Measurements from ENCODE around the gene LRRC46.

LRRC46 gene

DNA sequence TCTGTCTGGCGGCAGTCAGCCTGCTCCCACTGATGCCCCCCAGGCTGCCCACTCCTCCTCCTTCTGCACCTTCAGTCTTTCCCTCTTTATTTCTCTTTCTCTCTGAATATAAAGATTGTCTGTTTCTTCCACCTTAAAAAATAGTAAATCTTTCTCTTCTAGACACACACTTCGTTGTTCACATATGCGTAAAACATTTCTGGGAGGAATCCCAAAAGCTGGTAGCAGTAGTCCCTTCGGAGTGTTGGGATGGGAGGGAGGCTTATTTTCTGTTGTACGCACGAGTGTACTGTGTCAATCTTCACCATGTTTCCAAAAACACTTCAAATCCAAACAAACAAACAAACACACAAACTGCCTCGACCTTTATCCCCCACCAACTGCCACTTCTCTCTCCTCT is 19.8 kb upstream of the LRRC46 start:
- no peak for ATAC-seq
- TF ChIP-seq, protein P1, sequence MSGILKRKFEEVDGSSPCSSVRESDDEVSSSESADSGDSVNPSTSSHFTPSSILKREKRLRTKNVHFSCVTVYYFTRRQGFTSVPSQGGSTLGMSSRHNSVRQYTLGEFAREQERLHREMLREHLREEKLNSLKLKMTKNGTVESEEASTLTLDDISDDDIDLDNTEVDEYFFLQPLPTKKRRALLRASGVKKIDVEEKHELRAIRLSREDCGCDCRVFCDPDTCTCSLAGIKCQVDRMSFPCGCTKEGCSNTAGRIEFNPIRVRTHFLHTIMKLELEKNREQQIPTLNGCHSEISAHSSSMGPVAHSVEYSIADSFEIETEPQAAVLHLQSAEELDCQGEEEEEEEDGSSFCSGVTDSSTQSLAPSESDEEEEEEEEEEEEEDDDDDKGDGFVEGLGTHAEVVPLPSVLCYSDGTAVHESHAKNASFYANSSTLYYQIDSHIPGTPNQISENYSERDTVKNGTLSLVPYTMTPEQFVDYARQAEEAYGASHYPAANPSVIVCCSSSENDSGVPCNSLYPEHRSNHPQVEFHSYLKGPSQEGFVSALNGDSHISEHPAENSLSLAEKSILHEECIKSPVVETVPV (CRISPR knock-in tag; IDR thresholded peaks at IDR 0.05), result no peak
- no peak for TF ChIP-seq ZC3H10 (CRISPR knock-in tag; IDR thresholded peaks at IDR 0.05)
- TF ChIP-seq ZNF565 (CRISPR knock-in tag; conservative IDR thresholded peaks at IDR 0.05; ENCODE audit: low read depth), result no peak
- TF ChIP-seq, protein P2, sequence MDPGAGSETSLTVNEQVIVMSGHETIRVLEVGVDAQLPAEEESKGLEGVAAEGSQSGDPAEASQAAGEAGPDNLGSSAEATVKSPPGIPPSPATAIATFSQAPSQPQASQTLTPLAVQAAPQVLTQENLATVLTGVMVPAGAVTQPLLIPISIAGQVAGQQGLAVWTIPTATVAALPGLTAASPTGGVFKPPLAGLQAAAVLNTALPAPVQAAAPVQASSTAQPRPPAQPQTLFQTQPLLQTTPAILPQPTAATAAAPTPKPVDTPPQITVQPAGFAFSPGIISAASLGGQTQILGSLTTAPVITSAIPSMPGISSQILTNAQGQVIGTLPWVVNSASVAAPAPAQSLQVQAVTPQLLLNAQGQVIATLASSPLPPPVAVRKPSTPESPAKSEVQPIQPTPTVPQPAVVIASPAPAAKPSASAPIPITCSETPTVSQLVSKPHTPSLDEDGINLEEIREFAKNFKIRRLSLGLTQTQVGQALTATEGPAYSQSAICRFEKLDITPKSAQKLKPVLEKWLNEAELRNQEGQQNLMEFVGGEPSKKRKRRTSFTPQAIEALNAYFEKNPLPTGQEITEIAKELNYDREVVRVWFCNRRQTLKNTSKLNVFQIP (CRISPR knock-in tag; IDR thresholded peaks at IDR 0.05; ENCODE audit: borderline replicate concordance, low read depth), result no peak
- no peak for TF ChIP-seq CSDC2 (CRISPR knock-in tag; IDR thresholded peaks at IDR 0.05)
- no peak for TF ChIP-seq ARNTL (CRISPR knock-in tag; IDR thresholded peaks at IDR 0.05; ENCODE audit: borderline replicate concordance, low read depth)
- no peak for TF ChIP-seq SNAI2 (CRISPR knock-in tag; IDR thresholded peaks at IDR 0.05)
- no peak for TF ChIP-seq ZFP3 (CRISPR knock-in tag; IDR thresholded peaks at IDR 0.05)
- no peak for TF ChIP-seq TCF4 (CRISPR knock-in tag; IDR thresholded peaks at IDR 0.05; ENCODE audit: borderline replicate concordance)
- TF ChIP-seq ESRRG (CRISPR knock-in tag; IDR thresholded peaks at IDR 0.05), result no peak
- TF ChIP-seq, protein P3, sequence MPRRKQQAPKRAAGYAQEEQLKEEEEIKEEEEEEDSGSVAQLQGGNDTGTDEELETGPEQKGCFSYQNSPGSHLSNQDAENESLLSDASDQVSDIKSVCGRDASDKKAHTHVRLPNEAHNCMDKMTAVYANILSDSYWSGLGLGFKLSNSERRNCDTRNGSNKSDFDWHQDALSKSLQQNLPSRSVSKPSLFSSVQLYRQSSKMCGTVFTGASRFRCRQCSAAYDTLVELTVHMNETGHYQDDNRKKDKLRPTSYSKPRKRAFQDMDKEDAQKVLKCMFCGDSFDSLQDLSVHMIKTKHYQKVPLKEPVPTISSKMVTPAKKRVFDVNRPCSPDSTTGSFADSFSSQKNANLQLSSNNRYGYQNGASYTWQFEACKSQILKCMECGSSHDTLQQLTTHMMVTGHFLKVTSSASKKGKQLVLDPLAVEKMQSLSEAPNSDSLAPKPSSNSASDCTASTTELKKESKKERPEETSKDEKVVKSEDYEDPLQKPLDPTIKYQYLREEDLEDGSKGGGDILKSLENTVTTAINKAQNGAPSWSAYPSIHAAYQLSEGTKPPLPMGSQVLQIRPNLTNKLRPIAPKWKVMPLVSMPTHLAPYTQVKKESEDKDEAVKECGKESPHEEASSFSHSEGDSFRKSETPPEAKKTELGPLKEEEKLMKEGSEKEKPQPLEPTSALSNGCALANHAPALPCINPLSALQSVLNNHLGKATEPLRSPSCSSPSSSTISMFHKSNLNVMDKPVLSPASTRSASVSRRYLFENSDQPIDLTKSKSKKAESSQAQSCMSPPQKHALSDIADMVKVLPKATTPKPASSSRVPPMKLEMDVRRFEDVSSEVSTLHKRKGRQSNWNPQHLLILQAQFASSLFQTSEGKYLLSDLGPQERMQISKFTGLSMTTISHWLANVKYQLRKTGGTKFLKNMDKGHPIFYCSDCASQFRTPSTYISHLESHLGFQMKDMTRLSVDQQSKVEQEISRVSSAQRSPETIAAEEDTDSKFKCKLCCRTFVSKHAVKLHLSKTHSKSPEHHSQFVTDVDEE (CRISPR knock-in tag; IDR thresholded peaks at IDR 0.05), result no peak
- TF ChIP-seq ZNF70 (CRISPR knock-in tag; IDR thresholded peaks at IDR 0.05), result no peak
- TF ChIP-seq OSR1 (CRISPR knock-in tag; IDR thresholded peaks at IDR 0.05), result no peak
- TF ChIP-seq GLIS3 (CRISPR knock-in tag; IDR thresholded peaks at IDR 0.05), result no peak
- TF ChIP-seq ZFP30 (CRISPR knock-in tag; IDR thresholded peaks at IDR 0.05), result no peak
- TF ChIP-seq TOX (CRISPR knock-in tag; IDR thresholded peaks at IDR 0.05; ENCODE audit: borderline replicate concordance), result no peak
- TF ChIP-seq RARB (CRISPR knock-in tag; IDR thresholded peaks at IDR 0.05), result no peak
- no peak for TF ChIP-seq ZNF8 (CRISPR knock-in tag; IDR thresholded peaks at IDR 0.05)
- TF ChIP-seq BACH2 (CRISPR knock-in tag; IDR thresholded peaks at IDR 0.05; ENCODE audit: borderline replicate concordance), result no peak
- TF ChIP-seq, protein P4, sequence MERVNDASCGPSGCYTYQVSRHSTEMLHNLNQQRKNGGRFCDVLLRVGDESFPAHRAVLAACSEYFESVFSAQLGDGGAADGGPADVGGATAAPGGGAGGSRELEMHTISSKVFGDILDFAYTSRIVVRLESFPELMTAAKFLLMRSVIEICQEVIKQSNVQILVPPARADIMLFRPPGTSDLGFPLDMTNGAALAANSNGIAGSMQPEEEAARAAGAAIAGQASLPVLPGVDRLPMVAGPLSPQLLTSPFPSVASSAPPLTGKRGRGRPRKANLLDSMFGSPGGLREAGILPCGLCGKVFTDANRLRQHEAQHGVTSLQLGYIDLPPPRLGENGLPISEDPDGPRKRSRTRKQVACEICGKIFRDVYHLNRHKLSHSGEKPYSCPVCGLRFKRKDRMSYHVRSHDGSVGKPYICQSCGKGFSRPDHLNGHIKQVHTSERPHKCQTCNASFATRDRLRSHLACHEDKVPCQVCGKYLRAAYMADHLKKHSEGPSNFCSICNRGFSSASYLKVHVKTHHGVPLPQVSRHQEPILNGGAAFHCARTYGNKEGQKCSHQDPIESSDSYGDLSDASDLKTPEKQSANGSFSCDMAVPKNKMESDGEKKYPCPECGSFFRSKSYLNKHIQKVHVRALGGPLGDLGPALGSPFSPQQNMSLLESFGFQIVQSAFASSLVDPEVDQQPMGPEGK (CRISPR knock-in tag; IDR thresholded peaks at IDR 0.05; ENCODE audit: borderline replicate concordance), result no peak

DNA sequence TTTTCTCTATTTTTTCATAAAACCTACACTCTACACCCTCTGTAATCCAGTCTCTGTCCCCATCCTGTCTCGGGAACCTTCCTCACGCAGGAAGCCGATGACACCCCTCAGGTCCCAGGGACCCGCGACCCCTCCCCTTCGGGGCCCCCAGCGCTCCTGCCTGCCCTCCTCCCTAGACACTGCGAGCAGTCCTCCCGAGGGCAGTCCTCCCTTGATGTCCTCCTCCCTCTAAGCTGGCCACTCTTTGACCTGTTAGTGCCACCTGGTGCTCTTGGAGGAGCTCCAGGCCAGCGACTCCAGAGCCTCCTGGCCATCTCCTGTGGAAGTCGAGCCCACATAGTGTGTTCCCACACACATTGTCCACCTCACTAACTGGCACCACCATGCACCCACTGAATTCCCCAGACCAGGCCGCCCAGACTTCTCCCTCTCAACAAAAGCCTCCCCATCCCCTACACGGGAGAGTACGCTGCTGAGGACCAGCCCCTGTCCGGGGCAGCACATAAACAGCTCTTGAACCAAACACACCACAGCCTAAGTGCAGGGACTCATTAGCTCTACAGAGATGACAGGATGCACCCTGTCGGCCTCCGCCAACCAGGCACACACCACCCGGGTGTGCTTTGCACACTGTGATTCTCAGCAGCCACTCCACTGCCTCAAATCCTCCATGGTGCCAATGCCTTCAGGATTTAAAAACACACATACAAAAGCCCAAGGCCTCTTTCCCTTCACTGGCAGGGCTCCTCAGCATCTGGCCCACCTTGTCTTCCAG is 19.1 kb upstream of the LRRC46 start:
- TF ChIP-seq TCF4 (CRISPR knock-in tag; IDR thresholded peaks at IDR 0.05; ENCODE audit: borderline replicate concordance), result no peak
- TF ChIP-seq ZNF8 (CRISPR knock-in tag; IDR thresholded peaks at IDR 0.05), result no peak
- TF ChIP-seq ESRRG (CRISPR knock-in tag; IDR thresholded peaks at IDR 0.05), result no peak
- TF ChIP-seq RARB (CRISPR knock-in tag; IDR thresholded peaks at IDR 0.05), result no peak
- no peak for TF ChIP-seq SNAI2 (CRISPR knock-in tag; IDR thresholded peaks at IDR 0.05)
- ATAC-seq, result no peak

DNA sequence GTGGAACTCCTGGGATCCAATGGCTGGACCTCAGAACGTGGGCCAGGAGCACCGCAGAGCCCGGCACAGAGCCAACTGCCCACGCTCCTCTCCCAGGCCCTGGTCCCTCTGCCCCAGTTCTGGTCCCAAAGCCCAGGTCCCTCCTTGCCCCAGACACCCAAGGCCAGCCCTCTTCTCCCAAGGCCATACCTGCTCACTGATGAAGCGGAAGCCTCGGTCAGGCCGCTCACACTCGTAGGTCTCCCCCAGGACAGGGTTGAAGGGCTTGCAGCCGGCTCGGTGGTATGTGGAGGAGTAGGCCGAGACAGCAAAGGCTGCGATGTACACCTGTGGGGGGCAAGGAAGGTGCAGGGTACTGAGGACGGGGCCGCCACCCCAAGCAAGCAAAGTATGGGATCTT is 18.4 kb upstream of the LRRC46 start:
- TF ChIP-seq ZNF8 (CRISPR knock-in tag; IDR thresholded peaks at IDR 0.05) (no peak), OSR1 (CRISPR knock-in tag; IDR thresholded peaks at IDR 0.05) (no peak), ZFP30 (CRISPR knock-in tag; IDR thresholded peaks at IDR 0.05) (no peak), BACH2 (CRISPR knock-in tag; IDR thresholded peaks at IDR 0.05; ENCODE audit: borderline replicate concordance) (no peak), ZC3H10 (CRISPR knock-in tag; IDR thresholded peaks at IDR 0.05) (no peak), ISL1 (CRISPR knock-in tag; IDR thresholded peaks at IDR 0.05) (no peak), PPARA (CRISPR knock-in tag; IDR thresholded peaks at IDR 0.05; ENCODE audit: borderline replicate concordance) (no peak), CSDC2 (CRISPR knock-in tag; IDR thresholded peaks at IDR 0.05) (no peak), TOX (CRISPR knock-in tag; IDR thresholded peaks at IDR 0.05; ENCODE audit: borderline replicate concordance) (no peak), SNAI2 (CRISPR knock-in tag; IDR thresholded peaks at IDR 0.05) (no peak)
- TF ChIP-seq, protein P3 (CRISPR knock-in tag; IDR thresholded peaks at IDR 0.05), result no peak
- TF ChIP-seq, protein P1 (CRISPR knock-in tag; IDR thresholded peaks at IDR 0.05), result no peak

More for the DNA sequence above, 18.4 kb upstream of the LRRC46 start:
- no peak for ATAC-seq
